ENCODE data around the gene FNDC3B.

The FNDC3B gene

DNA sequence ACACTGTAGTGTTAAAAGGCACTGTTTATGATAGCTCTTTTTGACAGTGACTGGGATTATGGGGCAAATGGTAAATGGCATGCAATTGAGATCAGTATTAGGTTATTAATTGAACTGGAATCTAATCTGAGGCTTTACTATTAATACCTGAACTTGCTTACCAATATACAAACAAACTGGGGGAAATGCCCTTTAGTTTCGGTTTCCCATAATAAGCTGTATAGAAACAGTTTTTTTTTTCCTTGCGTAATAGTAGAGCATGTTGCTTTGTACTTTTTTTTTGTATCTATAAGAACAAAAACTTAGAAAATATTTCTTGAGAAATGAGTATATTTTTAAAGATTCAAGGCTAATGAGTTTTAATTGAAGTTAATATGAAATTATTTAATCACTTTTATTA, 95.0 kb downstream of the FNDC3B start:
- Mint-ChIP-seq H3K36me3 (peaks cover 12% of the 10 kb centered on the region), H3K4me1 (peaks cover 64% of the 10 kb centered on the region), H3K9me3 (no peaks in the 10 kb centered on the region), H3K27ac (no peak overlapping the region), H3K4me3 (no peak overlapping the region), H3K27me3 (no peaks in the 10 kb centered on the region)

DNA sequence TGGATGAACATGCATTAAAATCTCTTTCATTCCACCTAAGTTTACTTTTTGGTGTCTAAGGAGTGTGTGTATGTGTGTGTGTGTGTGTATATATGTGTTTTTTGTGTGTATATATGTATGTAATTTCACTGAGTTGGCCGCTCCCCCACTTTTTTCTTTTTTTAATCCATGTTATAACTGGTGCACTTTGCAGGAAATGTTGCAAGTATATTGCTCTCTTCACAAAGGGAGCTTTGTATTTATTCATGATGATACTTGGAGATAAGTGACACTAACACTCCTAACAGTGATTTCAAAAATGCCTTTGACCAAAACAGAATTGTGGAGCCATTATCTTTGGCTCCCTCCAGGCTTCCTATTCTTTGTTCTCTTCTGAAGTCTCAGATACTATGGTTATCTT, 95.8 kb downstream of the FNDC3B start:
- H3K27ac Mint-ChIP-seq = no peak overlapping the region
- H3K4me3 Mint-ChIP-seq = no peak overlapping the region
- H3K27me3 Mint-ChIP-seq = no peaks in the 10 kb centered on the region
- peaks cover 60% of the 10 kb centered on the region for H3K4me1 Mint-ChIP-seq
- no peaks in the 10 kb centered on the region for H3K9me3 Mint-ChIP-seq
- peaks cover 11% of the 10 kb centered on the region for H3K36me3 Mint-ChIP-seq

DNA sequence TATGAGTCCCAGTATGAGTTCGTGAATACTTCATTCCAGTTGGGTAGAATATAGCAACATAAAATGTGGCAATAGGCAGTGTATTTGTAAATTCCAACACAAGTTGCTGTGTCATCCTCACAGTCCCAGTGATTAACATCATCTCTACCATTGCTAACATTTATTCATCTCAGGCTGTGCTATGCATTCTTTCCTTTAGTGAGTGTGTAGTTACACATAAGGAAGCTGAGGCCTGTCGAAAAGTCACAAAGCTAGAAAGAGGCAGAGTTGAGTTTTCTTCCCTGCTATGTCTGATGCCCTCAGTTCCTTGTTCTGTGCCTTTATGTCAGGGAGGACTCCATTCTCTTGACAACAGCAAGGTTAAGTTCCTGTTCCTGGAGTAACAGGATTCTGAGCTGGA, 96.4 kb downstream of the FNDC3B start:
- Mint-ChIP-seq H3K27ac (peak overlapping the region; percentile 31), H3K9me3 (no peaks in the 10 kb centered on the region), H3K4me1 (peaks cover 61% of the 10 kb centered on the region), H3K36me3 (peaks cover 11% of the 10 kb centered on the region), H3K27me3 (no peaks in the 10 kb centered on the region), H3K4me3 (no peak overlapping the region)

DNA sequence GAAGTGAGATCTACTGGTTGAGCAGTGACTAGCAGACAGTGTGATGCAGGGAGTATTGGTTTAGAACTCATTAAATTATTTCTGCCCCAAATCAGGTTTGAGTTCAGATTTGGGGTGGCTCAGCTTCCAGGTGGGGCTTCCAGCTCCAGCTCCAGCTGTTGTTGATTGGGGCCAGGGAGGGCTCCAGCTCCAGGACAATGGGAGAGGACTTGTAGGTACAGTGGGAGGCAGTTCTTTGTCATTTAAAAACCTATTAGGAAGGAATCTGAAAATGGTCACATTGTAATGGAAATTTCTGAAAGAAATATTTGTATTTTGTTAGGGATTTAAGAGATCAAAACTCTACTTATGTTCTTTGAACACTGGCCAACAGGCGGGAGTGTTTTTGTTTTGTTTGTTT, 97.0 kb downstream of the FNDC3B start:
- Mint-ChIP-seq H3K4me1 (peaks cover 65% of the 10 kb centered on the region), H3K27me3 (no peaks in the 10 kb centered on the region), H3K27ac (peak overlapping the region; percentile 31), H3K9me3 (no peaks in the 10 kb centered on the region), H3K4me3 (no peak overlapping the region), H3K36me3 (peaks cover 11% of the 10 kb centered on the region)

DNA sequence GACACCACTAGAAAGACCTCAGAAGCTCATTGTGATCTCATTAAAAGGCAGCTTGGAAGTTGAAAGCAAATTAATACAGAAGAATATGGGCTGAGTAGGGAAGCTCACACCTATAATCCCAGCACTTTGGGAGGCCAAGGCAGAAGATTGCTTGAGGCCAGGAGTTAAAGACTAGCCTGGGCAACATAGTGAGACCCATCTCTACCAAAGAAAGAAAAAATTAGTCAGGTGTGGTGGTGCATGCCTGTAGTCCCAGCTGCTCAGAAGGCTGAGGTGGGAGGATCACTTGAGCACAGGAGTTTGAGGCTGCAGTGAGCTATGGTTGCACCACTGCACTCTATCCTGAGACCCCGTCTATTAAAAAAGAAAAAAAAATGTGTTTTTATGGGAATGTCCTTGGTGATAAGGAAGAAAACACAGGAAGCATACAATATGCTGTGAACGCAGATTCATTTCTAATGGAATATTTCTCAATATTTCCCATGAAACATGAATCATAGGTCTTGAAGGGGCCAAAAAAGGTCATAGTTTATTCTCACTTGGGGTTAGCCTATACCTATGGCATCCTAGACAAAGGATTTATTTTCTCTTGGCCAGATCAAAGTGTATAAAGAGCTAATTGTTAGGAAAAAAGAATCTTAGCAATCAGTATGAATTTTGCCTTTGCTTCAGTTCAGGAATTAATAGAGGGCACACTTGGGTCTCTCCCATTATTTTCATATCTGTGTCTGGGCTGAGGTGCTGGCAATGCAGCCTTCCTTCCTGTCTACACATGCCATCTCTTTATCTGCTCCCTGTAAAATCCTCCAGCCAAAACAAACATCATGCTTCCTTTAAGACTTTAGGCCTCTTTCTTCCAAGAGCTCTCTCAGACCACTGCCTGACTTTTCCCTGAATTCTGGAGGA, 98.2 kb downstream of the FNDC3B start:
- no peak overlapping the region for H3K27ac Mint-ChIP-seq
- H3K4me1 Mint-ChIP-seq = peaks cover 68% of the 10 kb centered on the region
- no peaks in the 10 kb centered on the region for H3K9me3 Mint-ChIP-seq
- peaks cover 11% of the 10 kb centered on the region for H3K36me3 Mint-ChIP-seq
- H3K27me3 Mint-ChIP-seq = no peaks in the 10 kb centered on the region
- no peak overlapping the region for H3K4me3 Mint-ChIP-seq

DNA sequence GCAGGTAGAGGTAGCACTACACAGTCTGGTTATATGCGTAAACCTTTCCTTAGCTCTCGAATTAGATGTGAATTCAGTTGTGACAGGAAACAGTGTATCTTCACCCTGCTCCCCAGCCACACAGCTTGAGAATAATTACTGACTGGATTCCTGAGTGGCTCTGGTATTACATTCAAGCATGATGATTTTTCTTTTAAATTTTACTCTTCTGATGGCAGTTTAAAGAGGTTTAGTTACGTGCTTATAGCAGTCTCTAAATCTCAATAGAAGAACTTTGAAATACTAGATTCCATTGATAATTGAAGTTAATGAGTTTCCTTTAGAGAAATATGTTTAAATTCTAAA, 98.8 kb downstream of the FNDC3B start:
- Mint-ChIP-seq H3K4me1 (peaks cover 68% of the 10 kb centered on the region), H3K27ac (no peak overlapping the region), H3K9me3 (no peaks in the 10 kb centered on the region), H3K36me3 (peaks cover 11% of the 10 kb centered on the region), H3K27me3 (no peaks in the 10 kb centered on the region), H3K4me3 (no peak overlapping the region)

DNA sequence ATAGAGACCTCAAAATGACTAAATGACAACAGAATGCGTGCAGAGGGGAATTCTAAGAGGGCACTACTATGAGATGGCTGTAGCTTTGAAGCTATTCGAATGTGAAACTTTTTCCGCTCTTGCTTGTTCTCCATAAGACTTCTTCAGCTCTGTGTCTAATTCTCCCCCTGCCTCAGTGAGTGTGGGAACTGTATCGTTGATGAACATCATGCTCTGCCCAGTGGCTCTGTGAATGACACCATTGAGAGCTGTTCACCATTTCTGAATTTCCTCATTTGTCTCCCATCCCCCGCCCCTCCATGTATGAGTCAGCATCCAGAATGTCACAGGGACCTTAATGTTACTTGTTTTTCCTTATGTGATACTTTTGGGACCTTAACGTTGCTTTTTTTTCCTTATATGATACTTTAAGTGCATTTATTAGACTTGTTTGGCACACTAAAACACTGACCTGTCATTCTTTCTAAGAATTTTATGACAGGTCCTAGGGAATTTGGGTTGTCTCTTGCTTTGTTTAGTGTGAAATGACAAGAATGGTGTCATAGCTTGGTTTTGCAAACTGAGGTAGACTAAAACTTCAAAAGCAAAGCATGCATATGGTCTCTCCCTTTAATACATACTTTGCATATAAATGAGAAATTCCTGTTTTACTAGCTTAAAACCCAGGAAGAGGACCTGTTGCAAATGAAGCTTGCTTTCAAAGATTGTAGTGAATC, 99.6 kb downstream of the FNDC3B start:
- Mint-ChIP-seq H3K27ac (no peak overlapping the region), H3K36me3 (peaks cover 9% of the 10 kb centered on the region), H3K9me3 (no peaks in the 10 kb centered on the region), H3K4me1 (peaks cover 63% of the 10 kb centered on the region), H3K27me3 (no peaks in the 10 kb centered on the region), H3K4me3 (no peak overlapping the region)

DNA sequence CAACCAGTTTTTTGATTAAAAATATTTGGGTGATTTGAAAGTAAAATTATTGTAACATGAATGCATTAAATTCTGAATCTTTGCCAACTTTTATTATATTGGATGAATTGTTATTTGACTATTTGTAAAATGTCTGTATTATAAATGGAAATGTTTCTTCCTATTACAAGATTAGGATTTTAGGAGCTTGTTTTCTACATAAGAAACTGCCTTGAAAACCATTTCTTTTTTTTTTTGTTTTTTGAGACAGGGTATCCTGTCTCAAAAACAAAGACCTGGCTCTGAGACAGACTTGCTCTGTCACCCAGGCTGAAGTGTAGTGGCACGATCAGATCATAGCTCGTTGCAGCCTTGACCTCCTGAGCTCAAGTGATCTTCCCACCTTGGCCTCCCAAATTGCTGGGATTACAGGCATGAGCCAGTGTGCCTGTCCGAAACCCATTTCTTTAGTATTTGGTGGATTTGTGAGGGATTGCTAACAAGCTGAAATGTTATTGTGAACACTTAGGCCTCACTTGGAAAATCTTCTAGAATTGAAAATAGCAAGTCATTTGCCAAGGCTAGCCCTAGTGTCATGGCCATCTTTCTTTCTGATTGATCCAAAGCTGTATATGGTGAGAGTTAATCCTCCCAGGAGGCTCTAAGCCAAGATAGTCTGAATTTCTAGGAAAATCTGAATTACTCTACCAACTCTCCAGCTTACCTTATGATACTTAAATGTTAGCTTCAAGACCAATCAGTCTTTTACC, 100.3 kb downstream of the FNDC3B start:
- Mint-ChIP-seq H3K36me3 (peaks cover 9% of the 10 kb centered on the region), H3K4me3 (no peak overlapping the region), H3K9me3 (no peaks in the 10 kb centered on the region), H3K27me3 (no peaks in the 10 kb centered on the region), H3K4me1 (peaks cover 67% of the 10 kb centered on the region), H3K27ac (no peak overlapping the region)

DNA sequence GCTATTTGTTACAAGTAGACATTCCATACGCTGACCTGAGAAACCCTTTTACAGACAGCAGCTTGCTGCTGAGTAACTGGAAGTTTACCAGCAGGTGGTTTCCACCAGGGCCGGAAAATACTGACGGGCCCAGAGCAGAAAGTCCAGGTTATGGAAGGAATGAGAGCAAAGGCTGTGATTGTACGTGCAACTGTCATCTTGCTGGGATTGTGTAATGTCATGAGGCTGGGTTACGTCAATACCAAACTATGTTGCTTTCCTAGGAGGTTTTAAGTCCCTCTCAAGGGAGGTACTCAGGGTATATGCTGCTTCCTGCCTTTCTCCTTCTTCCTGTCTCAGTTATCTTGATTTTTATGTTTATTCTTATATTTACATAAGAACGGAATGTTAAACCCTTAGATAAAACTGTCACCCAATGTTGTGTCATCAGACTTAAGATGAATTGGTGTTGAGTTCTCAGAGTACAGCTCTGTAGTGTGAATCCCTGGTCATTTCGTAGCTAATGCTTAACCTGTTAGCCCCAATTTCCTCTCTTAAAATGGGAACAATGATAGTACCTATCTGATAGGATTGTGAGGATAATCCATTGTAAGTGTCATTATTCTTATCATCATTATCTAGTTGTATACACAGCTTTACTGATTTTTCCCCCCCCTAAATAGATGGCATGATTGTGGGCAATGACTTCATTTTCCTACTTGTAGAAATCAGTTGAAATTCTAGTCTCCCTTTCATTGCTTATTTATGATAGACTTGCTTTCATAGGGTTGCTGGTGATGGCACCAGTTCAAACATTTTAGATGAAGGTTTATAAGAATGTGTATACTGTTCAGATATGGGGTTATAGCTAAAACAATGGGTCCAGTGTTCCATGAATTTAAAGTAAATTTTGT, 101.4 kb downstream of the FNDC3B start:
- H3K27me3 Mint-ChIP-seq = no peaks in the 10 kb centered on the region
- no peak overlapping the region for H3K27ac Mint-ChIP-seq
- H3K4me3 Mint-ChIP-seq = no peak overlapping the region
- no peaks in the 10 kb centered on the region for H3K9me3 Mint-ChIP-seq
- H3K36me3 Mint-ChIP-seq = peaks cover 10% of the 10 kb centered on the region
- peaks cover 68% of the 10 kb centered on the region for H3K4me1 Mint-ChIP-seq

DNA sequence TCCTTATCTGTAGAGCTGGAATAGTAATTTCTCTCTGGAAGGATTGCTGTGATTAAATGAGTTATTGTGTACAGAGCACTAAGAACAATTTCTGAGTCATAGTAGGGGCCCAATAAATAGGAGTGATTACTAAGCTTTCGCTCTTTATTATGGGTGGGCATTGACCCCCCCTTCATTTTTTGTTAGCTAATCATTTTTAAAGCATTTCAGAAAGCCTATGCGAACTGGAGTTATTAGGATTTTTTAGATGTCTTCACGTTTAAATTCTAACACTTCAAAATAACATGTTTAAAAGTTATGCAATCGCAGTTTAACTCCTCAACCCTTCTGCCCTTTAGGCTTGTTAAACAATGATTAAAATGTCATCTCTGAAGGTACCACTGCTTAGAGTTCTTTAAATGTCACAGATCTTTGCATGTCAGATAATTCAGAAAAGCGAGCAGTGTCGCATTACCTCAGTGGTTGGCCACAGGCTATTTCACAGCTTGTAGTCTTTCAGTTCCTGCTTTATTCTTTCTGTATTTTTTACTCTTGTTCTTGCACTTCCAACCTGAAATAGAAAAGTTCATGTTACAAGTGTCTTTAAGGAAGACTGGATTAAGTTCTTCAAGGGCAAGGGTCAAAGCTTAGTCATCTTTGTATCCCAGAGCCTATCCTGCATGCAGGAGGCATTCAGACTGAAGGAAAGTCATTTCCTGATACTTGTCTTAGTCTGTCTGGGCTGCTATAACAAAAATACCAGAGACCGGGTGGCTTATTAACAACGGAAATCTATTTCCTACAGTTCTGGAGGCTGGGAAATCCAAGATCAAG, 102.9 kb downstream of the FNDC3B start:
- Mint-ChIP-seq H3K27ac (no peak overlapping the region), H3K4me3 (no peak overlapping the region), H3K4me1 (peaks cover 71% of the 10 kb centered on the region), H3K27me3 (no peaks in the 10 kb centered on the region), H3K36me3 (peaks cover 4% of the 10 kb centered on the region), H3K9me3 (no peaks in the 10 kb centered on the region)

DNA sequence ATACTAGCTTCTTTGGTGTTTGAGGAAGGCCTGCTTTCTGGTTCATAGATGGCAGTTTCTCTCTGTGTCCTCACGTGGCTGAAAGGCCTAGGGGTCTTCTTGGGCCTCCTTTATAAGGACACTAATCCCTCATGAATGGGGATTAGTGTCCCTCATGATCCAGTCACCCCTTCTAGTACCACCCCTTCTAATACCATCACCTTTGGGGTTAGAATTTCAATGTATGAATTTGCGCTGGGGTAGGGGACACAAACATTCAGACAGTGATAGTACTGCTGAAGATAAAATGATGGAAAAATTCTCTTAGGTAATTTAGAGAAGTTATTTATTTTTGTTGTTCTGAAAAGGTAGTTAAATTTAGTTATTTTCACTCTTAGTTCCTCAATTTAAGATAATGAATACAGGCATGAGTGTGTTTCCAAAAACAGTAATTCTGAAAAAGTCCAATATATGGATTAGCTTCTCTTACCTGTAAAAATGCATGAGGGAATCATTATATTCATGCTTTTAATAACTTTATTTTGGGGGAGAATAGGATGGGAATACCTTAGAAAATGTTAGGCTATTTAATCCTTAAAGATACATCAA, 103.6 kb downstream of the FNDC3B start:
- no peak overlapping the region for H3K4me3 Mint-ChIP-seq
- no peak overlapping the region for H3K27ac Mint-ChIP-seq
- H3K9me3 Mint-ChIP-seq = no peaks in the 10 kb centered on the region
- peaks cover 4% of the 10 kb centered on the region for H3K36me3 Mint-ChIP-seq
- H3K27me3 Mint-ChIP-seq = no peaks in the 10 kb centered on the region
- H3K4me1 Mint-ChIP-seq = peaks cover 69% of the 10 kb centered on the region

DNA sequence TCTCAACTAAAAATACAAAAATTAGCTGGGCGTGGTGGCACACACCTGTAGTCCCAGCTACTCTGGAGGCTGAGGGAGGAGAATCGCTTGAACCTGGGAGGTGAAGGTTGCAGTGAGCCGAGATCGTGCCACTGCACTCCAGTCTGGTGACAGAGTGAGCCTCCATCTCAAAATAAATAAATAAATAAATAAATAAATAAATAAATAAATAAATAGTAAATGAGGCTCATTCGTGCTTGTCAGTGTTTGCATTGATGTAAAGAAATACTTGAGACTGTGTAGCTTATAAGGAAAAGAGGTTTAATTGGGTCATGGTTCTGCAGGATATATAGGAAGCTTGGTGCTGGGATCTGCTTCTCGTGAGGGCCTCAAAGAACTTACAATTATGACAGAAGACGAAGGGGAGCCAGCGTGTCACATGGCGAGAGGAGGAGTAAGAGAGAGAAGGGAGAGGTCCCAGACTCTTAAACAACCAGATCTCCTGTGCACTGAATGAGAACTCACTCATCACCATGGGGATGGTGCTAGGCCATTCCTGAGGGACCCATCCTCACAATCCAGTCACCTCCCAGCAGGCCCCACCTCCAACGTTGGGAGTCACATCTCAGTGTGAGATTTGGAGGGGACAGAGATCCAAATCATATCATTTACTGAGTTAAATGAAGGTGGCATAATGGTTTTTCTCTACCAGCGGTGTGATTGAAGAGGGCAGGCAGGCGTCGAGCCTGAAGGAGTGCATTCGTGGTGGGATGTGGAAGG, 104.5 kb downstream of the FNDC3B start:
- Mint-ChIP-seq H3K27me3 (no peaks in the 10 kb centered on the region), H3K9me3 (no peaks in the 10 kb centered on the region), H3K4me1 (peaks cover 71% of the 10 kb centered on the region), H3K27ac (no peak overlapping the region), H3K4me3 (no peak overlapping the region), H3K36me3 (peaks cover 4% of the 10 kb centered on the region)

DNA sequence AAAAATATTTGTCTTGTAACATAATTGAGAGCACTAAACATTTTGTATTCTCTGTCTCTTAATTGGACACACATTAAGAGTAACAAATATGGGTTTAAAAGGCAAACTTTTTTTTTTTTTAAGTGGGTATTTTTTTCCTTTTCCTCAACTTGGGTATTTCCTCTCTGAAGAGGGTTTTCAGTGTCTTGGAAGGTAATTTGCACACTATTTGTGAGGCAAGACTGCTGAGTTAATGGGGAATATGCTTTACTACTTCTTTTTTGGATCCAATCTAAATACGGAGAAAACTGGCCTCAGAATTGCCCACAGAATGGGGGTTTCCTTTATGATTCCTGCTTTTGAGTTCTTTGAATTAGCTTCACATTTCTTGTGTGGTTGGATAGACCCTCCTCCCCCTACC, 105.2 kb downstream of the FNDC3B start:
- H3K36me3 Mint-ChIP-seq = peaks cover 4% of the 10 kb centered on the region

More for the DNA sequence above, 105.2 kb downstream of the FNDC3B start:
- Mint-ChIP-seq H3K4me1 (peaks cover 75% of the 10 kb centered on the region), H3K9me3 (no peaks in the 10 kb centered on the region), H3K4me3 (no peak overlapping the region), H3K27me3 (no peaks in the 10 kb centered on the region), H3K27ac (no peak overlapping the region)
